HepG2 (cell line): ENCODE data around the gene MAP1LC3A. TPM values are rescaled to one million over a fixed set of nuclear protein-coding genes. Genes with fewer than 3 reads are reported as not detected.

Experiments
- EED ChIP-seq: sonication (generic); formaldehyde crosslinking; IDR thresholded peaks from 2 replicates; pipeline ENCODE4 v1.5.0; 2020; ENCODE audit warnings: mild to moderate bottlenecking, missing genetic modification reagents
- FLYWCH1 ChIP-seq: sonication (generic); formaldehyde crosslinking; IDR thresholded peaks from 2 replicates; pipeline ENCODE4 v1.8.1; 2023; ENCODE audit warnings: mild to moderate bottlenecking, missing genetic modification reagents
- FOXK2 ChIP-seq: fragments of 450-650 bp; IDR thresholded peaks from 2 replicates; pipeline ENCODE4 v1.6.1; 2016
- HIVEP1 ChIP-seq: sonication (generic); formaldehyde crosslinking; IDR thresholded peaks from 2 replicates; pipeline ENCODE4 v1.4.0; 2020; ENCODE audit warnings: mild to moderate bottlenecking, missing genetic modification reagents
- KDM3A ChIP-seq: IDR thresholded peaks from 2 replicates; pipeline ENCODE4 v1.6.1; 2018; ENCODE audit warnings: low read depth, missing compliant biosample characterization
- KMT2A ChIP-seq: sonication (generic); formaldehyde crosslinking; IDR thresholded peaks from 2 replicates; pipeline ENCODE4 v1.4.0; 2020; ENCODE audit warnings: missing genetic modification reagents
- NRL ChIP-seq: sonication (generic); formaldehyde crosslinking; IDR thresholded peaks from 2 replicates; pipeline ENCODE4 v1.5.0; 2020; ENCODE audit warnings: missing genetic modification reagents, mild to moderate bottlenecking, moderate library complexity, borderline replicate concordance
- PTBP1 ChIP-seq: fragments of 200-400 bp; formaldehyde crosslinking; IDR thresholded peaks from 2 replicates; pipeline ENCODE4 v1.6.1; 2018; ENCODE audit warnings: low read length, low read depth; ENCODE audit not compliant: poor library complexity, severe bottlenecking
- SAFB2 ChIP-seq: sonication (generic); formaldehyde crosslinking; IDR thresholded peaks from 2 replicates; pipeline ENCODE4 v1.5.1; 2020; ENCODE audit warnings: missing genetic modification reagents, low read depth, mild to moderate bottlenecking, borderline replicate concordance
- SP5 ChIP-seq: IDR thresholded peaks from 2 replicates; pipeline ENCODE4 v1.6.1; 2016; ENCODE audit warnings: low read depth, borderline replicate concordance
- STAG1 ChIP-seq: sonication (generic); formaldehyde crosslinking; IDR thresholded peaks from 2 replicates; pipeline ENCODE4 v1.4.0; 2020; ENCODE audit warnings: missing genetic modification reagents
- TFDP1 ChIP-seq: IDR thresholded peaks from 2 replicates; pipeline ENCODE4 v1.6.1; 2016; ENCODE audit warnings: missing compliant biosample characterization, missing genetic modification reagents, borderline replicate concordance
- YEATS4 ChIP-seq: sonication (generic); formaldehyde crosslinking; IDR thresholded peaks from 2 replicates; pipeline ENCODE4 v1.4.0; 2020; ENCODE audit warnings: missing genetic modification reagents, borderline replicate concordance
- ZFP82 ChIP-seq: sonication (generic); formaldehyde crosslinking; IDR thresholded peaks from 2 replicates; pipeline ENCODE4 v1.5.1; 2020; ENCODE audit warnings: mild to moderate bottlenecking, missing genetic modification reagents, borderline replicate concordance
- ZNF142 ChIP-seq: sonication (generic); formaldehyde crosslinking; IDR thresholded peaks from 2 replicates; pipeline ENCODE4 v1.4.0; 2020; ENCODE audit warnings: missing genetic modification reagents
- ZNF24 ChIP-seq: fragments of 450-650 bp; IDR thresholded peaks from 2 replicates; pipeline ENCODE4 v1.6.1; 2017; ENCODE audit warnings: antibody characterized with exemption, mild to moderate bottlenecking
- ZNF256 ChIP-seq: sonication (generic); formaldehyde crosslinking; conservative IDR thresholded peaks from 2 replicates; pipeline ENCODE4 v1.4.0; 2020; ENCODE audit warnings: missing genetic modification reagents
- ZNF274 ChIP-seq: sonication (generic); formaldehyde crosslinking; IDR thresholded peaks from 2 replicates; pipeline ENCODE4 v1.5.1; 2020; ENCODE audit warnings: mild to moderate bottlenecking, missing genetic modification reagents
- ZNF557 ChIP-seq: sonication (generic); formaldehyde crosslinking; IDR thresholded peaks from 2 replicates; pipeline ENCODE4 v1.4.0; 2020; ENCODE audit warnings: missing genetic modification reagents
- ZNF709 ChIP-seq: sonication (generic); formaldehyde crosslinking; IDR thresholded peaks from 2 replicates; pipeline ENCODE4 v1.5.0; 2020; ENCODE audit warnings: mild to moderate bottlenecking, missing genetic modification reagents
- ZNF790 ChIP-seq: sonication (generic); formaldehyde crosslinking; IDR thresholded peaks from 2 replicates; pipeline ENCODE4 v1.8.0; 2022; ENCODE audit warnings: missing genetic modification reagents, mild to moderate bottlenecking, borderline replicate concordance
- polyA plus RNA-seq, 8 experiments: library from polyadenylated mRNA; depleted of rRNA in 3 of 8; stranded (reverse) in 7 of 8; unstranded in 1 of 8; fragments of >200 nt; fragmentation: Illumina TruSeq in 4 of 8; extraction: Trizol in 4 of 8; gene quantifications; 2 replicates each; pipeline versions ENCODE4 v1.2.1 to v1.2.3, GENCODE V29; 2011 to 2016; ENCODE audit warnings: low read depth in 4 of 8, missing spikeins in 1 of 8, mixed read lengths in 1 of 8; ENCODE audit not compliant: insufficient read depth in 1 of 8
- total RNA-seq, 5 experiments: library from RNA; depleted of rRNA; stranded (reverse); fragments of >200 nt; fragmentation: Illumina TruSeq; extraction: Trizol; gene quantifications; 2 replicates each; pipeline ENCODE4 v1.2.3, GENCODE V29; 2016; ENCODE audit warnings: low read depth in 1 of 5
- TF ChIP-seq, protein P1 (sequence below), 2 experiments: fragments of 450-650 bp in 1 of 2; sonication (generic) in 1 of 2; formaldehyde crosslinking; IDR thresholded peaks; 2 replicates each; pipeline versions ENCODE4 v1.5.0 to v1.8.0; 2020 to 2022; ENCODE audit warnings: mild to moderate bottlenecking in 1 of 2, missing genetic modification reagents in 1 of 2

Gene MAP1LC3A
- total and polyA plus RNA-seq, 2 of the 13 experiments (the other 11 are each of a cell fraction or from before 2014, with no cell fraction given), result not detected

DNA sequence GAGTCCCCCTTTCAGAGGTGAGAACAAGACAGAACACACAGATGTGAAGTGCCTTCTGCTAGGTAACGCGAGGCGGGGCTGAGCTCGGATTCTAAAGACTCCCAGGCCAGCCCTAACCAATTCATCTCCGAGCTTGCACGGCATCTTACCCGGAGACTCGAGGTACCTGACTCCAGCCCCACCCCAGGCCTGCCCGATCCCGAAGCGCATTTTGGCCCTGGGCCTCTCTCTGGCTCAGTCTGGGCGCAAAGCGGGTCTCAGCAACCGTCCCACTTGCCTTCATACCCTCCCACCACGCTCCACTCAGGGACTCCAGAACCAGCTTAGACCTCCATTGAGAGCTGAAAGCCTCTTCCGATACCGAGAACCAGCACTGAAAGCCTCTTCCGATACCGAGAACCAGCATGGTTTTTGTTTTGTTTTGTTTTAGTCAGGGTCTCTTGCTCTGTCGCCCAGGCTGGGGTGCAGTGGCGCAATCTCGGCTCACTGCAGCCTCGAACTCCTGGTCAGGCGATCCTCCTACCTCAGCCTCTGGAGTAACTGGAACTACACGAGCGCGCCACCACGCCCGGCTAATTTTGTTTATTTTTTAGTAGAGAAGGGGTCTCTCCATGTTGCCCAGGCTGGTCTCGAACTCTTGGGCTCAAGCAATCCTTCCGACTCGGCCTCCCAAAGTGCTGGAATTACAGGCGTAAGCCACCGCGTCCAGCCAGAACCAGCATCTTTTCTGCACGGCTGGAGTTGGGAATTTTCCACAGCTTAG, 42.9 kb upstream of the MAP1LC3A start (continued):
- peak; percentile 66; the same call in 1 of the 2 replicates for TF ChIP-seq HIVEP1 (CRISPR knock-in tag)
- 0 out of 2 replicates have a peak, but pooled peaks have one; percentile 55 for TF ChIP-seq ZNF790 (CRISPR knock-in tag)
- TF ChIP-seq EED, result no peak
- TF ChIP-seq NRL (CRISPR knock-in tag), result peak; percentile 19; the same call in 1 of the 2 replicates
- peak; percentile 2; the same call in 1 of the 2 replicates for TF ChIP-seq TFDP1 (CRISPR knock-in tag)
- TF ChIP-seq YEATS4 (CRISPR knock-in tag), result no peak
- 0 out of 2 replicates have a peak, but pooled peaks have one; percentile 7 for TF ChIP-seq SAFB2 (CRISPR knock-in tag)
- TF ChIP-seq PTBP1, result no peak
- peak; percentile 27; the same call in 1 of the 2 replicates for TF ChIP-seq ZNF256
- no peak for TF ChIP-seq FLYWCH1 (CRISPR knock-in tag)
- TF ChIP-seq, protein P1, sequence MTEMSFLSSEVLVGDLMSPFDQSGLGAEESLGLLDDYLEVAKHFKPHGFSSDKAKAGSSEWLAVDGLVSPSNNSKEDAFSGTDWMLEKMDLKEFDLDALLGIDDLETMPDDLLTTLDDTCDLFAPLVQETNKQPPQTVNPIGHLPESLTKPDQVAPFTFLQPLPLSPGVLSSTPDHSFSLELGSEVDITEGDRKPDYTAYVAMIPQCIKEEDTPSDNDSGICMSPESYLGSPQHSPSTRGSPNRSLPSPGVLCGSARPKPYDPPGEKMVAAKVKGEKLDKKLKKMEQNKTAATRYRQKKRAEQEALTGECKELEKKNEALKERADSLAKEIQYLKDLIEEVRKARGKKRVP (CRISPR knock-in tag; IDR thresholded peaks at IDR 0.05), result no peak; a peak in 1 of 4 replicates
- peak; percentile 1; the same call in 1 of the 2 replicates for TF ChIP-seq KDM3A (CRISPR knock-in tag)
- no peak; the same call in 1 of the 2 replicates for TF ChIP-seq STAG1 (CRISPR knock-in tag)
- peak; percentile 2; the same call in 1 of the 2 replicates for TF ChIP-seq SP5 (CRISPR knock-in tag)
- peak; percentile 22; the same call in 1 of the 2 replicates for TF ChIP-seq ZNF709 (CRISPR knock-in tag)
- 0 out of 2 replicates have a peak, but pooled peaks have one; percentile 54 for TF ChIP-seq ZNF24
- 0 out of 2 replicates have a peak, but pooled peaks have one; percentile 18 for TF ChIP-seq ZNF557 (CRISPR knock-in tag)
- peak; percentile 88 for TF ChIP-seq KMT2A (CRISPR knock-in tag)
- peak; percentile 47; the same call in 1 of the 2 replicates for TF ChIP-seq ZNF274
- peak; percentile 32; the same call in 1 of the 2 replicates for TF ChIP-seq ZFP82
- TF ChIP-seq ZNF142, result 0 out of 2 replicates have a peak, but pooled peaks have one; percentile 5
- no peak for TF ChIP-seq FOXK2
